ENCODE data around the gene NEFH. TPM values are rescaled to one million over a fixed set of nuclear protein-coding genes. Genes with fewer than 3 reads are reported as not detected.

Gene NEFH
- total RNA-seq, 4 donors from 2014 or later: 0.15 to 0.18 TPM; not detected in 2

- TF ChIP-seq CTCF (IDR thresholded peaks at IDR 0.05 in 4 of 5, conservative IDR thresholded peaks at IDR 0.05 in 1 of 5) (no peak), POLR2A (IDR thresholded peaks at IDR 0.05) (no peak)
- H3K4me3 ChIP-seq: no peak overlapping the region
- in situ Hi-C loops (cut with MboI; ENCODE audit: low sequenced_read_pairs in 4 of 4) (no loop called here), intact Hi-C loops (cut with DNase I; ENCODE audit: low total_unique reads) (no loop called here)
- DNase-seq (no peak), ATAC-seq (no peak)
- H3K9me3 ChIP-seq: no peaks in the 10 kb centered on the region
- H3K36me3 ChIP-seq: no peaks in the 10 kb centered on the region
- H3K4me1 ChIP-seq: peaks cover 0 to 7% of the 10 kb centered on the region in 2 donors
- no peak overlapping the region for H3K27ac ChIP-seq
- H3K27me3 ChIP-seq: no peaks in the 10 kb centered on the region
These were observed 19.8 kb downstream of the NEFH start for GRCh38 chr22:29499852-29500251.

- peak; percentile 16 to 36 for DNase-seq
- in situ Hi-C loops (cut with MboI; ENCODE audit: low sequenced_read_pairs in 4 of 4) (no loop called here), intact Hi-C loops (cut with DNase I; ENCODE audit: low total_unique reads) (no loop called here)
- H3K27me3 ChIP-seq: no peaks in the 10 kb centered on the region
- no peaks in the 10 kb centered on the region for H3K9me3 ChIP-seq
- peak overlapping the region in 1 of 4 donors; percentile 19 for H3K27ac ChIP-seq
- no peak overlapping the region for H3K4me3 ChIP-seq
- ATAC-seq: peak; percentile 50 to 75
- H3K4me1 ChIP-seq: peaks cover 0 to 7% of the 10 kb centered on the region in 2 donors
- TF ChIP-seq CTCF (IDR thresholded peaks at IDR 0.05 in 4 of 5, conservative IDR thresholded peaks at IDR 0.05 in 1 of 5): no peak
- TF ChIP-seq POLR2A (IDR thresholded peaks at IDR 0.05): no peak
- peaks cover 0 to 30% of the 10 kb centered on the region in 2 donors for H3K36me3 ChIP-seq
These were observed 23.9 kb downstream of the NEFH start for GRCh38 chr22:29503811-29504372.

GRCh38 chr22:29509298-29509697 lies 29.3 kb downstream of the NEFH start:
- Histone ChIP-seq H3K27me3 (no peaks in the 10 kb centered on the region), H3K9me3 (no peaks in the 10 kb centered on the region), H3K4me3 (no peak overlapping the region), H3K4me1 (peaks cover 0 to 8% of the 10 kb centered on the region in 2 donors), H3K36me3 (peaks cover 0 to 62% of the 10 kb centered on the region in 2 donors), H3K27ac (no peak overlapping the region)
- ATAC-seq (no peak), DNase-seq (no peak)
- intact Hi-C loops (cut with DNase I; ENCODE audit: low total_unique reads) (no loop called here), in situ Hi-C loops (cut with MboI; ENCODE audit: low sequenced_read_pairs in 4 of 4) (no loop called here)
- TF ChIP-seq POLR2A (IDR thresholded peaks at IDR 0.05): no peak
- no peak for TF ChIP-seq CTCF (IDR thresholded peaks at IDR 0.05 in 4 of 5, conservative IDR thresholded peaks at IDR 0.05 in 1 of 5)

GRCh38 chr22:29509815-29510214 lies 29.8 kb downstream of the NEFH start:
- Histone ChIP-seq H3K4me1 (peaks cover 0 to 8% of the 10 kb centered on the region in 2 donors), H3K9me3 (no peaks in the 10 kb centered on the region), H3K27ac (no peak overlapping the region), H3K27me3 (no peaks in the 10 kb centered on the region), H3K36me3 (peaks cover 0 to 64% of the 10 kb centered on the region in 2 donors), H3K4me3 (no peak overlapping the region)
- ATAC-seq: no peak
- in situ Hi-C loops (cut with MboI; ENCODE audit: low sequenced_read_pairs in 4 of 4): no loop called here
- intact Hi-C loops (cut with DNase I; ENCODE audit: low total_unique reads): no loop called here
- TF ChIP-seq POLR2A (IDR thresholded peaks at IDR 0.05) (no peak), CTCF (IDR thresholded peaks at IDR 0.05 in 4 of 5, conservative IDR thresholded peaks at IDR 0.05 in 1 of 5) (no peak)
- DNase-seq: no peak

- TF ChIP-seq CTCF (IDR thresholded peaks at IDR 0.05 in 4 of 5, conservative IDR thresholded peaks at IDR 0.05 in 1 of 5): no peak
- TF ChIP-seq POLR2A (IDR thresholded peaks at IDR 0.05): no peak
- H3K27me3 ChIP-seq: no peaks in the 10 kb centered on the region
- intact Hi-C loops (cut with DNase I; ENCODE audit: low total_unique reads): no loop called here
- in situ Hi-C loops (cut with MboI; ENCODE audit: low sequenced_read_pairs in 4 of 4): no loop called here
- H3K4me1 ChIP-seq: peaks cover 0 to 8% of the 10 kb centered on the region in 2 donors
- no peaks in the 10 kb centered on the region for H3K9me3 ChIP-seq
- ATAC-seq: no peak
- DNase-seq: no peak
- no peak overlapping the region for H3K27ac ChIP-seq
- no peak overlapping the region for H3K4me3 ChIP-seq
- H3K36me3 ChIP-seq: peaks cover 0 to 71% of the 10 kb centered on the region in 2 donors
These were observed 30.5 kb downstream of the NEFH start for GRCh38 chr22:29510542-29510941.
